C4-2B (cell line): ENCODE measurements around the gene PPP6R3.

Experiments used
- ZFX ChIP-seq: fragments of 450-650 bp; IDR thresholded peaks from 2 replicates; pipeline ENCODE4 v1.6.1; 2017
- TF ChIP-seq, protein P1 (sequence below): fragments of 450-650 bp; conservative IDR thresholded peaks from 2 replicates; pipeline ENCODE4 v1.5.1; 2017; ENCODE audit warnings: mild to moderate bottlenecking

DNA sequence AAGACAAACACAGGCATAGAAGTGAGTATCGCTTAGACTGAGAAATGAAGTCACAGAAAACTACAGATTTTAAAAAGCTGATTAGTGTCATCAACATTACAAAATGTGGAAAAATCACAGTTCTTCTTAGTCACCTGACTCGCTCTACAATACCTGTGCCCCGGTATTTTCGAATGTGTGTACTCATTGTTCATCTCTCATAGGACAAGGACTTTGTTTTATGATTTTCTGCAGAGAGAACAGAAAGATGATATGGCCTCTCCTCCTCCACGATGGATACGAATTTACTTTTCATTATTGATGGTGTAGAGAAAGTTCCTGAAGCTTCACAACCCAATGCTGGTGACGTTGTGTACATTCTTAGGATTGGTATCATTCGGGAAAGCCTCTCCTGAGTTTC lies 194.4 kb downstream of the PPP6R3 start:
- TF ChIP-seq, protein P1, sequence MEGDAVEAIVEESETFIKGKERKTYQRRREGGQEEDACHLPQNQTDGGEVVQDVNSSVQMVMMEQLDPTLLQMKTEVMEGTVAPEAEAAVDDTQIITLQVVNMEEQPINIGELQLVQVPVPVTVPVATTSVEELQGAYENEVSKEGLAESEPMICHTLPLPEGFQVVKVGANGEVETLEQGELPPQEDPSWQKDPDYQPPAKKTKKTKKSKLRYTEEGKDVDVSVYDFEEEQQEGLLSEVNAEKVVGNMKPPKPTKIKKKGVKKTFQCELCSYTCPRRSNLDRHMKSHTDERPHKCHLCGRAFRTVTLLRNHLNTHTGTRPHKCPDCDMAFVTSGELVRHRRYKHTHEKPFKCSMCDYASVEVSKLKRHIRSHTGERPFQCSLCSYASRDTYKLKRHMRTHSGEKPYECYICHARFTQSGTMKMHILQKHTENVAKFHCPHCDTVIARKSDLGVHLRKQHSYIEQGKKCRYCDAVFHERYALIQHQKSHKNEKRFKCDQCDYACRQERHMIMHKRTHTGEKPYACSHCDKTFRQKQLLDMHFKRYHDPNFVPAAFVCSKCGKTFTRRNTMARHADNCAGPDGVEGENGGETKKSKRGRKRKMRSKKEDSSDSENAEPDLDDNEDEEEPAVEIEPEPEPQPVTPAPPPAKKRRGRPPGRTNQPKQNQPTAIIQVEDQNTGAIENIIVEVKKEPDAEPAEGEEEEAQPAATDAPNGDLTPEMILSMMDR, result no peak
- TF ChIP-seq ZFX, result no peak
